GM21825 (cell line): Measurements from ENCODE around the gene IMPDH1.

Experiments used
- ATAC-seq: cut with Tn5 transposase; IDR thresholded peaks from one replicate; pipeline ENCODE4 v1.9.1; 2021; ENCODE audit warnings: mild to moderate bottlenecking, moderate library complexity; ENCODE audit not compliant: unreplicated experiment

IMPDH1 gene

DNA sequence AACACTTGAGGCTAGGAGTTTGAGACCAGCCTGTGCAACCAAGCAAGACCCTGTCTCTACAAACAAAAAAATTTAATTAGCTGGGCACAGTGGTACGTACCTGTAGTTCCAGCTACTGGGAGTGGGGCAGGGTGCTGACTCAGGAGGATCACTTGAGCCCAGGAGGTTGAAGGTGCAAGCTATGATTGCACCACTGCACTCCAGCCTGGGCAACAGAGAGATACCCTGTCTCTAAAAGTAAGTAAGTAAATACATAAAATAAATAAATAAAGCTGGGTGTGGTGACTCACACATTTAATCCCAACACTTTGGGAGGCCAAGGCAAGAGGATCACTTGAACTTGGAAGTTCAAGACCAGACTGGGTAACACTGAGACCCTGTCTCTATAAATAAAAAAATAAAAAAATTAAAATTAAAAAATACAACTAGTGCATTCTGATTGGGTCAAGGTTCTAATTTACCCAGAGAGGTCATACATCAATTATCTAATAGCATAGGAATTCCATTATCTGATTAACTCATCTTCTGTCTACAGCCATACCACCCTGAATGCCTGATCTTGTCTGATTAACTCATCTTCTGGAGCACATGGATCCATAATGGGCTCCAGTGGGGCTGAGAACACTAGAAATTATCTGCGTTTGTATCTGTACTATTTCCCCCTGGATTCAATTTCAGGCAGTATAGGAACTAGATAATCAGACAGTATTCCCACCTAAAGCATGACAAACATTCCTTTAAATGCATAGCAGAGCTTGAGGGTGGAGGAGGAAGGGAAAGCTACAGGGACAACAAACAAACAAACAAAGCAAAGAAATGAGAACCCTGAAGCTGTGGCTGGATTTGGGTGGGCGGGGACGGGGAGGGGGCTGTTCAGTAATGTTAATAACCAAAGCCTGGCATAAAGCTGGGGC, 24.9 kb upstream of the IMPDH1 start:
- no peak for ATAC-seq

DNA sequence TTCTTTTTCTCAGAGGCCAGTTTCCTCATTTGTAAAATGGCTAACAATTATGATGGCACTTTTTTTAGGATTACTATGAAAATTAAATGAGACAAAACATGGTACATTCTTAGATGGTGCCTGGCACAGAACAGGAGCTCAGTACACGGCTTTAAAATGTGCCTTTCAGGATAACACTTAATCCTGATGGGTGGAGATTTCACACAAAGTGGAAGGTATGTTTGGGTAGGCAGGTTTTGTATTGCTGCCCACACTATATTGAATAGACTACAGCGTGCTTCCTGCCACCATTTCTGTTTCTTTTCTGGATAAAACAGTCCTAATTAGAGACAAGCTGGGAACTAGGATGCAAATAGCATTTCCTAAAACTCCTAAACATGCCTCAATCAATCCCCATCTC, 22.0 kb upstream of the IMPDH1 start:
- ATAC-seq, result no peak

- ATAC-seq, result no peak
These were observed 21.4 kb upstream of the IMPDH1 start for GRCh38 chr7:128431221-128431620.

- ATAC-seq, result no peak
These were observed 20.4 kb upstream of the IMPDH1 start for GRCh38 chr7:128430207-128430606.

DNA sequence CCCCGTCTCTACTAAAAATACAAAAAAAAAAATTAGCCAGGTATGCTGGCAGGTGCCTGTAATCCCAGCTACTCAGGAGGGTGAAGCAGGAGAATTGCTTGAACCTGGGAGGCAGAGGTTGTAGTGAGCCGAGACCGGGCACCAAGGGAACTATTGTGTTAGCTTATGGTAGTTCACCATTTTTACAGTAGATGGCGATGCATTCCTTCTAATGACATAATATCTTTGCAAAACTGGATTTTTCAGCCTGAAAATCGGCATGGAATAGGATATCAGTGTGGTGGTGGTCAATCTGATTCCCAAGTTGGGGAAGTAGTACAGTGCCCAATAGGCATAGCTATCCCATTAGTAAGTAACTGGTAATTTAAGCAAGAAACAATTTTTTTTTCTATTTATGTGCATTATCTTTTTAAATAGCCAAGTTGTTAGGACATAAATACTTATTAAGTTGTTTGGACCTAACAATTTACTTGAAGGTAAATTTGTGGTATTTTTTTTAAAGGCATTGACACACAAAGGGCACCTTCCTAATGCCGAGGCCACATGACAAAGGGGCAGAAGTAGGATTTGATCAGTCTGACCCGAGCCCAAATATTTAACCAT, 17.6 kb upstream of the IMPDH1 start:
- no peak for ATAC-seq

DNA sequence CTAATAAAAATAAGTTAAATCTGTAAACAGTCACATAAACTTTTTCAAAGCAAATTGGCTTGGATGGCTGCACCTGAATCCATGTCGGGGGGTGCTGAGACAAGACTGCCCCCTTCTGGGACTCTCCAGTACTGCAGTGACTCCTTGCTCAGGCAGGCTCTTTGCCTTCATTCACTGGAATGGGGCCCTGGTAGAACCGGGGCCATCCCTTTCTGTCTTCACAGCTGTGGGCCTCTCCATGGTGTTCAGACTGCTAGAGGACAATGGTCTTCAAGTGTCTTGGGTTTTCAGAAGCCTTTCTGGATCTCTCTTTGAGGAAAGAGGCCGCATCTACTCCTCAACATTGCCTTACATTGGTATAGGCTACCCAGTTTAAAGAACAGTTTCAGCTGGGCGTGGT, 16.1 kb upstream of the IMPDH1 start:
- no peak for ATAC-seq

GRCh38 chr7:128424686-128425275, 15.0 kb upstream of the IMPDH1 start:
- no peak for ATAC-seq

DNA sequence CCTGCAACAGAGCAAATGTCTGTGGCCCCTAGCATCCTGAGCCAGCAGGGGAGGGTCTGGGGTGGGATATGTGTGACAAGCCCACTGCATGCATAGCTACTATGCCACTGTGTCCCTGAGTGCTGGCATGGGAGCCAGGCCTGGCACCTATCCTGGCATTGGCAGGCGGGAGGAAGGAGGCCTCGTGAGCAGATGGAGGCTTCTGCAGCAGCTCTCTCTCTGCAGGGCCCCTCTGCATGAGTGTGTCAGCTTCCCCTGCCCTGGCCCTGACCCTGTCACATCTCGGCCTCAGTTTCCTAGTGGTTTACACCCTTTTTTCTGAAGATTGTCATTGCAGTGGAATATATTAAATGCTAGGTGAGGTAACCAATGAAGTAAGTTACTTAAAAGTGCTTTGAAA, 13.1 kb upstream of the IMPDH1 start:
- ATAC-seq, result no peak

- ATAC-seq, result no peak
These were observed 12.3 kb upstream of the IMPDH1 start for GRCh38 chr7:128422037-128422436.

GRCh38 chr7:128421384-128421783, 11.6 kb upstream of the IMPDH1 start:
- ATAC-seq, result no peak

DNA sequence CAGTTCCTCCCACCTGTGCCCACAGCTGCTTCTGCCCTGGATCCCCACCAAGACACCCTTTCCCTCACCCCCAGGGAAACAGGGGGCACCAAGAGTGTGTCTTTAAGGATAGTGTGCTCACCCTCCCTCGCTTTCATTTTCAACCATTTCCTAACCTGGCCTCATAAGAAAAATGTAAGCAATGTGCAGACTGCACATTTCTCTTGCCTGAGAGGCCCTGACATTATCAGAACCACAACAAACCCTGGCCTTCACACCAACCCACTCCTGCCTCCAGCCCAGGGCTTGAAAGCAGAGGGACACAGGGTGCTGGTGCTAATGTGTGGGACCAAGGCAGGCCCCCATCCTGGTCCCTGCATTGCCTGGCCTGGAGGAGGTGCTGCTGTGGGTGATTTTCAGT, 11.0 kb upstream of the IMPDH1 start:
- ATAC-seq, result no peak

GRCh38 chr7:128419257-128419656, 9.5 kb upstream of the IMPDH1 start:
- no peak for ATAC-seq

DNA sequence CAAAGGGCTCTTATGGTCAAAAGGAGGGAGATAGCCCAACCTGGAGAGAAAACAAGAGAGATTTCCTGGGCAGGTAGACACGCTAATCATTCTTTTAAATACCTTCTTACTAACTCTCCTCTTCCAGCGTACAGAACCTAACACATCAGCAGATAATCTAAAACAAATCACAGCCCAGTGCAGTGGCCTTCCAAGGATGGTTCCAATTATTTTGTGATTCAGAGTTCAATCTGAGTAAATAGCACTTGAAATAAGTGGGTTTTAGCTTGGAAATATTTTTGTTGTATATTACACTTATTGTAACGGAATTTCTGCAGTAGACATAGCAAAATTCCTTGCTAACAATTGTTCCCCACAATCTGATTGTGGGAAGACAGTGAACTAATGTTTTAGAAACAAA, 7.3 kb upstream of the IMPDH1 start:
- no peak for ATAC-seq

DNA sequence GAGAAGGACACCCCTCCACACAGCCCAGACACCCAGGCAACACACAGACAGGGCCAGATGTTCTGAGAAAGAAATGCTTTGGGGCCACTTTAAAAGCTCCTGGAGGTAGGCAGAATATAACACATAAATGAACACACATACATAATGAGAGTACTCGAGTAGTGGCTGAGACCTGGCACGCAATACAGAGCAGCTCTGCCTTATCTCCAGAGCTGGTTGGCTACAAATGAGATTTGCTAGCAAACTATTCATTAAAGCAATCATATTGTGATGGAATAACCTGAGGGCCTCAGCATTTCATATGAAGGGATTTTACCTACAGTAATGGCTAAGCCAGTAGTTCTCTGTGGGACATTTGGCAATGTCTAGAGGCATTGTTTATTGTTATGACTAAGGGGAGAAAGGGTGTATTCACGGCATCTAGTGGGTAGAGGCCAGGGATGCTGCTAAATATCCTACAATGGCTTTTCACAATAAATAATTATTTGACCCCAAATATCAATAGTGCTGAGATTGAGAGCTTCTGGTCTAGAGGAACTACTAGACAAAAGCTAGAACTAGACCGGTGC, 5.5 kb upstream of the IMPDH1 start:
- ATAC-seq, result no peak

DNA sequence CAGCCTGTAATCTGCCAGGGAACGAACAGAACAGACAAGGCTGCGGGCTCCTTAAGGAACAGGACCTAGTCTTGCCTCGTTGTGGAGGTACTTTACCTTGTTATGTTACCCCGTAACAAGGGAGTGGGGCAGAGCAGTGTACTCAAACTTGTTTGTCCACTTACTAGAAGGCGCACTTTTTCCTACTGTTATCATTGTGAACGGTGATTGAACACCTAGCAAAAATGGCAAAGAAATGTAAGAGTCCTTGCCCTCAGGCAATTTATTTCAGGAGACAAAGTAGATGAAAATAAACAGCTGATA, 620 bp upstream of the IMPDH1 start:
- ATAC-seq, result no peak

GRCh38 chr7:128408709-128409595, 830 bp downstream of the IMPDH1 start:
- no peak for ATAC-seq

- ATAC-seq, result no peak
These were observed 1.8 kb downstream of the IMPDH1 start for GRCh38 chr7:128407751-128408708.

DNA sequence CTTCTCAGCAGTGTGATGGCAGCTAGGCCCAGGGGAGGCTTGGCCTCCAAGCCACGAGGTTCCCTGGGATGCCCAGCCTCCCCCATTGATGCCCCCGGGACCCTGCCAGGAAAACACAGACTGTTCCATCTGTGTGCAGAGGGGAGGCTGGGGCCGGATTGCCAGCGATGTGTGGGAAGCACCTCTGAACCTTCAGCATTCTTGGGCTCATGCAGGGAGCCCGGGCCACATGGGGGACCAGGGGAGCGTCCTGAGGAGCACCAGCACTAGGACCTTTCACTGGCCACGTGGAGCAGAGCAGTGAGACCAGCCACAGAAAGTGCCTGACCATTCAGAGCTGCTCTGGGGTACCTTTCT, 2.6 kb downstream of the IMPDH1 start:
- no peak for ATAC-seq

GRCh38 chr7:128406314-128407232, 3.2 kb downstream of the IMPDH1 start:
- no peak for ATAC-seq
